Measurements from ENCODE around the gene GREB1.

GREB1 gene

GRCh38 chr2:11591091-11591490, 57.2 kb downstream of the GREB1 start:
- no peak overlapping the region for H3K4me3 ChIP-seq (ENCODE audit: low read depth, low read length)
- no peak for TF ChIP-seq CTCF (IDR thresholded peaks at IDR 0.05; ENCODE audit: insufficient read depth, low read depth, low read length, missing control alignments)
- DNase-seq (ENCODE audit: low read depth), result no peak

GRCh38 chr2:11592671-11593574, 59.1 kb downstream of the GREB1 start:
- no peak overlapping the region for H3K4me3 ChIP-seq (ENCODE audit: low read depth, low read length)
- no peak for DNase-seq (ENCODE audit: low read depth)
- TF ChIP-seq CTCF (IDR thresholded peaks at IDR 0.05; ENCODE audit: insufficient read depth, low read depth, low read length, missing control alignments), result no peak

GRCh38 chr2:11596801-11597200, 63.0 kb downstream of the GREB1 start:
- no peak overlapping the region for H3K4me3 ChIP-seq (ENCODE audit: low read depth, low read length)
- TF ChIP-seq CTCF (IDR thresholded peaks at IDR 0.05; ENCODE audit: insufficient read depth, low read depth, low read length, missing control alignments), result no peak
- no peak for DNase-seq (ENCODE audit: low read depth)

GRCh38 chr2:11597538-11598225, 63.8 kb downstream of the GREB1 start:
- no peak overlapping the region for H3K4me3 ChIP-seq (ENCODE audit: low read depth, low read length)
- no peak for TF ChIP-seq CTCF (IDR thresholded peaks at IDR 0.05; ENCODE audit: insufficient read depth, low read depth, low read length, missing control alignments)
- DNase-seq (ENCODE audit: low read depth), result no peak

- DNase-seq (ENCODE audit: low read depth), result no peak
- no peak for TF ChIP-seq CTCF (IDR thresholded peaks at IDR 0.05; ENCODE audit: insufficient read depth, low read depth, low read length, missing control alignments)
- H3K4me3 ChIP-seq (ENCODE audit: low read depth, low read length), result no peak overlapping the region
Measured at GRCh38 chr2:11598228-11598731, 64.4 kb downstream of the GREB1 start.

GRCh38 chr2:11602563-11603204, 68.8 kb downstream of the GREB1 start:
- no peak for TF ChIP-seq CTCF (IDR thresholded peaks at IDR 0.05; ENCODE audit: insufficient read depth, low read depth, low read length, missing control alignments)
- DNase-seq (ENCODE audit: low read depth), result no peak
- H3K4me3 ChIP-seq (ENCODE audit: low read depth, low read length), result no peak overlapping the region

Data from GM12865 (cell line).